MM.1S (cell line): ENCODE results near the gene SPTBN1.

Source experiments
- DNase-seq: peaks from one replicate; pipeline ENCODE4 v3.0.0-alpha.2; 2015
- H2AFZ ChIP-seq: fragments of 300-600 bp; sonication (generic); 2 replicates; pipeline ENCODE4 v1.6.0; 2016; ENCODE audit warnings: antibody characterized with exemption, low read length
- H3F3A ChIP-seq: fragments of 300-600 bp; sonication (generic); 2 replicates; pipeline ENCODE4 v1.6.1; 2016; ENCODE audit warnings: mild to moderate bottlenecking, antibody characterized with exemption, low read length, moderate library complexity, mixed read lengths; ENCODE audit not compliant: insufficient read depth
- H3K27ac ChIP-seq: fragments of 300-600 bp; sonication (generic); 2 replicates; pipeline ENCODE4 v1.5.1; 2016; ENCODE audit warnings: mild to moderate bottlenecking, low read length
- H3K27me3 ChIP-seq: fragments of 300-600 bp; sonication (generic); replicated peaks from 2 replicates; pipeline ENCODE4 v1.6.0; 2016; ENCODE audit warnings: low read length; ENCODE audit not compliant: insufficient read depth
- H3K36me3 ChIP-seq: fragments of 300-600 bp; sonication (generic); replicated peaks from 2 replicates; pipeline ENCODE4 v1.6.1; 2016; ENCODE audit warnings: mild to moderate bottlenecking, low read length, mixed read lengths; ENCODE audit not compliant: insufficient read depth
- H3K4me1 ChIP-seq: fragments of 300-600 bp; sonication (generic); 2 replicates; pipeline ENCODE4 v1.6.1; 2016; ENCODE audit warnings: low read length, mixed read lengths
- H3K4me2 ChIP-seq: fragments of 300-600 bp; sonication (generic); 2 replicates; pipeline ENCODE4 v1.6.0; 2016; ENCODE audit warnings: low read depth, low read length
- H3K4me3 ChIP-seq: fragments of 300-600 bp; sonication (generic); 2 replicates; pipeline ENCODE4 v1.5.1; 2016; ENCODE audit warnings: low read length, mixed read lengths
- H3K79me2 ChIP-seq: fragments of 300-600 bp; sonication (generic); 2 replicates; pipeline ENCODE4 v1.6.1; 2016; ENCODE audit warnings: mixed run types, low read length, mixed read lengths
- H3K9ac ChIP-seq: fragments of 300-600 bp; sonication (generic); 2 replicates; pipeline ENCODE4 v1.6.1; 2016; ENCODE audit warnings: low read length, mixed read lengths
- H3K9me2 ChIP-seq: fragments of 300-600 bp; sonication (generic); replicated peaks from 2 replicates; pipeline ENCODE4 v1.6.1; 2016; ENCODE audit warnings: mild to moderate bottlenecking, low read length, mixed read lengths; ENCODE audit not compliant: insufficient read depth
- H3K9me3 ChIP-seq: fragments of 300-600 bp; sonication (generic); replicated peaks from 2 replicates; pipeline ENCODE4 v1.6.1; 2016; ENCODE audit warnings: mild to moderate bottlenecking, low read length, mixed read lengths; ENCODE audit not compliant: insufficient read depth
- H4K20me1 ChIP-seq: fragments of 300-600 bp; sonication (generic); 2 replicates; pipeline ENCODE4 v1.6.1; 2016; ENCODE audit warnings: mild to moderate bottlenecking, low read length, moderate library complexity, mixed read lengths; ENCODE audit not compliant: insufficient read depth
- CTCF ChIP-seq: fragments of 300-600 bp; sonication (generic); IDR thresholded peaks from 2 replicates; pipeline ENCODE4 v1.5.1; 2016; ENCODE audit warnings: antibody characterized with exemption, low read length, mixed read lengths
- EZH2 ChIP-seq: fragments of 300-600 bp; sonication (generic); optimal IDR thresholded peaks from 2 replicates; pipeline ENCODE3; 2017; ENCODE audit warnings: low read depth, mild to moderate bottlenecking, antibody characterized with exemption, low read length, mixed read lengths
- EZH2phosphoT487 ChIP-seq: fragments of 300-600 bp; sonication (generic); IDR thresholded peaks from 2 replicates; pipeline ENCODE4 v1.6.1; 2018; ENCODE audit warnings: antibody characterized with exemption, low read length

The SPTBN1 gene

GRCh38 chr2:54712516-54712915, 256.4 kb downstream of the SPTBN1 start:
- Histone ChIP-seq H4K20me1 (no peaks in the 10 kb centered on the region), H3K79me2 (no peaks in the 10 kb centered on the region), H3K9ac (no peak overlapping the region), H3K4me3 (no peak overlapping the region), H3K27me3 (no peaks in the 10 kb centered on the region), H3K27ac (no peak overlapping the region), H3K4me1 (0 out of 2 replicates have a peak, but pooled peaks cover 3% of the 10 kb centered on the region), H3K9me2 (no peaks in the 10 kb centered on the region), H2AFZ (no peak overlapping the region), H3K4me2 (no peak overlapping the region), H3K36me3 (no peaks in the 10 kb centered on the region), H3K9me3 (no peaks in the 10 kb centered on the region), H3F3A (no peaks in the 10 kb centered on the region)
- no peak for DNase-seq
- TF ChIP-seq CTCF (no peak), EZH2phosphoT487 (no peak), EZH2 (no peak)

DNA sequence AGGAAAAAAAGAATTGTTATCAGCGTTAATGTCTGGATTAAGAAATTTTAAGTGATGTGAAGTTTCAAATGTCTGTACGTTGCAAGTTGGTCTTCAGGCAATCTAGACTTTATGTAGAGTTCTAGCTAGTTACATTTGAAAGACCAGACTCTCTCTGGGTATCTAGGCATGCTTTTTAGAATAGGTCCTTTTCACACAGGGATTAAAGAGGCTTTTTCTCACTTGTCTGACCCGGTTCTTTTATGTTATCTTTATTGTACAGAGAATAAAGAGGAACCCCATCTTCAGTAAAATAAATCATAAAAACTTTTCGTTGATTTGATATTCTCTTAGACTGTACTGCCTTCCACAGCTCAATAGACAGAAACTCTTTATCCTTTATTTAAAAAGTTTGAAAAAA, 258.9 kb downstream of the SPTBN1 start:
- Histone ChIP-seq H3K79me2 (no peaks in the 10 kb centered on the region), H3F3A (no peaks in the 10 kb centered on the region), H3K27ac (no peak overlapping the region), H3K27me3 (no peaks in the 10 kb centered on the region), H3K4me1 (0 out of 2 replicates have a peak, but pooled peaks cover 3% of the 10 kb centered on the region), H3K36me3 (no peaks in the 10 kb centered on the region), H3K9ac (no peak overlapping the region), H2AFZ (no peak overlapping the region), H3K9me2 (no peaks in the 10 kb centered on the region), H3K4me3 (no peak overlapping the region), H3K9me3 (no peaks in the 10 kb centered on the region), H4K20me1 (no peaks in the 10 kb centered on the region), H3K4me2 (no peak overlapping the region)
- no peak for TF ChIP-seq EZH2phosphoT487
- no peak for TF ChIP-seq EZH2
- no peak for TF ChIP-seq CTCF
- no peak for DNase-seq

- no peaks in the 10 kb centered on the region for H3K9me2 ChIP-seq
- DNase-seq = no peak
- no peak overlapping the region for H3K9ac ChIP-seq
- TF ChIP-seq EZH2 (no peak), CTCF (no peak), EZH2phosphoT487 (no peak)
- no peaks in the 10 kb centered on the region for H3K36me3 ChIP-seq
- H3K9me3 ChIP-seq = no peaks in the 10 kb centered on the region
- no peaks in the 10 kb centered on the region for H3K79me2 ChIP-seq
- no peak overlapping the region for H3K4me3 ChIP-seq
- no peak overlapping the region for H3K4me2 ChIP-seq
- H3K27ac ChIP-seq = no peak overlapping the region
- no peaks in the 10 kb centered on the region for H3F3A ChIP-seq
- H3K27me3 ChIP-seq = no peaks in the 10 kb centered on the region
- H2AFZ ChIP-seq = no peak overlapping the region
- 0 out of 2 replicates have a peak, but pooled peaks cover 3% of the 10 kb centered on the region for H3K4me1 ChIP-seq
- no peaks in the 10 kb centered on the region for H4K20me1 ChIP-seq
Measured at GRCh38 chr2:54716375-54716774, 260.2 kb downstream of the SPTBN1 start.
